Loucy (cell line): ENCODE results near the gene TAF13.

Experiments used
- H2AFZ ChIP-seq: fragments of 200-600 bp; sonication (generic); 2 replicates; pipeline ENCODE4 v1.6.0; 2016; ENCODE audit warnings: antibody characterized with exemption, mild to moderate bottlenecking, low read length, moderate library complexity
- H3F3A ChIP-seq: fragments of 200-600 bp; 2 replicates; pipeline ENCODE4 v1.6.0; 2016; ENCODE audit warnings: antibody characterized with exemption, low read depth, mild to moderate bottlenecking
- H3K27me3 ChIP-seq: fragments of 200-600 bp; sonication (generic); 2 replicates; pipeline ENCODE4 v1.6.1; 2014; ENCODE audit warnings: low read length, mild to moderate bottlenecking; ENCODE audit not compliant: insufficient read depth, poor library complexity, severe bottlenecking
- H3K36me3 ChIP-seq: fragments of 200-600 bp; sonication (generic); 2 replicates; pipeline ENCODE4 v1.6.1; 2016; ENCODE audit warnings: low read length; ENCODE audit not compliant: insufficient read depth
- H3K4me1 ChIP-seq: fragments of 200-600 bp; sonication (generic); 2 replicates; pipeline ENCODE4 v1.5.1; 2014; ENCODE audit warnings: low read length, mild to moderate bottlenecking; ENCODE audit not compliant: insufficient read depth, poor library complexity, severe bottlenecking
- H3K4me2 ChIP-seq: fragments of 200-600 bp; sonication (generic); 2 replicates; pipeline ENCODE4 v1.6.0; 2014; ENCODE audit warnings: antibody characterized with exemption, low read length, low read depth, mild to moderate bottlenecking; ENCODE audit not compliant: poor library complexity, severe bottlenecking
- H3K4me3 ChIP-seq: fragments of 200-600 bp; sonication (generic); 2 replicates; pipeline ENCODE4 v1.5.1; 2014; ENCODE audit warnings: low read length, mild to moderate bottlenecking, mixed read lengths; ENCODE audit not compliant: poor library complexity, severe bottlenecking
- H3K79me2 ChIP-seq: fragments of 200-600 bp; sonication (generic); 2 replicates; pipeline ENCODE4 v1.6.1; 2014; ENCODE audit warnings: low read length; ENCODE audit not compliant: insufficient read depth
- H3K9ac ChIP-seq: fragments of 200-600 bp; sonication (generic); 2 replicates; pipeline ENCODE4 v1.6.0; 2014; ENCODE audit warnings: mild to moderate bottlenecking, low read depth, low read length, moderate library complexity; ENCODE audit not compliant: poor library complexity, severe bottlenecking
- H3K9me2 ChIP-seq: fragments of 200-600 bp; sonication (generic); replicated peaks from 2 replicates; pipeline ENCODE4 v1.6.1; 2016; ENCODE audit warnings: low read depth, low read length, mixed read lengths
- H3K9me3 ChIP-seq: fragments of 200-600 bp; sonication (generic); 2 replicates; pipeline ENCODE4 v1.6.1; 2014; ENCODE audit warnings: mild to moderate bottlenecking, antibody characterized with exemption, low read length, low read depth; ENCODE audit not compliant: insufficient read depth
- H4K20me1 ChIP-seq: fragments of 200-600 bp; sonication (generic); 2 replicates; pipeline ENCODE4 v1.6.0; 2014; ENCODE audit warnings: antibody characterized with exemption, low read length, mild to moderate bottlenecking; ENCODE audit not compliant: insufficient read depth, poor library complexity, severe bottlenecking
- CTCF ChIP-seq: fragments of 200-600 bp; sonication (generic); conservative IDR thresholded peaks from 2 replicates; pipeline ENCODE4 v1.5.1; 2014; ENCODE audit warnings: mild to moderate bottlenecking, antibody characterized with exemption, low read length
- EZH2phosphoT487 ChIP-seq: fragments of 200-600 bp; IDR thresholded peaks from 2 replicates; pipeline ENCODE4 v1.6.1; 2018; ENCODE audit warnings: antibody characterized with exemption, mild to moderate bottlenecking, moderate library complexity, borderline replicate concordance

Gene TAF13

GRCh38 chr1:109094377-109094803 lies 18.6 kb upstream of the TAF13 start:
- peaks cover 32% of the 10 kb centered on the region for H3K79me2 ChIP-seq
- H3K4me2 ChIP-seq, result no peak overlapping the region

GRCh38 chr1:109091839-109092193 lies 16.0 kb upstream of the TAF13 start:
- Histone ChIP-seq H3K27me3 (no peaks in the 10 kb centered on the region), H4K20me1 (peaks cover 11% of the 10 kb centered on the region), H3K79me2 (peaks cover 32% of the 10 kb centered on the region), H3K4me1 (peaks cover 23% of the 10 kb centered on the region), H3F3A (no peaks in the 10 kb centered on the region), H3K4me2 (peak overlapping the region; percentile 93), H2AFZ (no peak overlapping the region), H3K36me3 (peaks cover 5% of the 10 kb centered on the region; the same call in 1 of the 2 replicates), H3K9me2 (no peaks in the 10 kb centered on the region), H3K4me3 (peak overlapping the region; percentile 88), H3K9me3 (no peaks in the 10 kb centered on the region), H3K9ac (peak overlapping the region; percentile 80)
- no peak for TF ChIP-seq CTCF
- TF ChIP-seq EZH2phosphoT487, result no peak

More at GRCh38 chr1:109094377-109094803, 18.6 kb upstream of the TAF13 start:
- H2AFZ ChIP-seq, result no peak overlapping the region
- no peaks in the 10 kb centered on the region for H3F3A ChIP-seq
- TF ChIP-seq EZH2phosphoT487, result no peak
- TF ChIP-seq CTCF, result no peak
- H3K4me3 ChIP-seq, result no peak overlapping the region
- no peak overlapping the region for H3K9ac ChIP-seq
- no peaks in the 10 kb centered on the region for H3K9me3 ChIP-seq
- H3K27me3 ChIP-seq, result no peaks in the 10 kb centered on the region
- no peaks in the 10 kb centered on the region for H3K9me2 ChIP-seq
- H3K36me3 ChIP-seq, result peaks cover 5% of the 10 kb centered on the region; the same call in 1 of the 2 replicates
- H3K4me1 ChIP-seq, result peaks cover 23% of the 10 kb centered on the region
- peaks cover 11% of the 10 kb centered on the region for H4K20me1 ChIP-seq

DNA sequence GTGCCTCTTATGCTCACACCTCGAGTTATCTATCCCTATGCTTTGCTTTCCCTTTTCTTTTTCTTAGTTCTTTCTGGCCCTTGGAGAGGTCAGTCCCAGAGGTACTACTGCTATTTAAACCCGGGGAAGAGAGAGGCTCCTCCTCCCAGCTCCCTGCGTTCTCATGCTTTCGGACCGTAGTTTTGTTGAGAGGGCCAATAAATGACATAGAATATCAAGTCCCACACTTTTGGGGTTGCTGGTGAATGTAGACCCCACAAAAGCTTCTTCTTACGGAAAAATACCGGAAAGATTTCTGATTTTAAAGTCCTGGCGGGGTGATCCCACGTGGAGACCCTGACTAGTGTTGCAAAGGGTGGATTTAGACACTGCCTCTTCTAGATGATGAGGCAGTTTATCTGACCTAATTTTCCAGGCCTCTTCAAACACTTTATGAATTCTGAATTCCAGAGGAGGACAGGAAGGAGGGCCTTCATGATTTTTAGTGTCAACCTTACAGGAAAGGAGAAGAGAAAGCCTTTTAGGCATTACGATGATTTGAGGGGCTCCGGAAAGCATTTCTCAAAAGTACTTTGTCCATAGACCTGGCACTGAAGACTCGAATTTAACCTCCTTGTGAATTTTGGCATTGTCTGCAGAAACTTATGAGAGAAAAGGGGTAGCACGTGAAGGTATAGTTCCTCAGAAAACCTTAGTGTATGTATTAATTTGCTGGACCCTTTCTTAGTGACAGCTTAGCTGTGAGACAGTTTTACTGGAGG lies 15.5 kb upstream of the TAF13 start:
- Histone ChIP-seq H3K9me3 (no peaks in the 10 kb centered on the region), H3K9ac (peak overlapping the region; percentile 80), H2AFZ (peak overlapping the region; percentile 98), H3F3A (no peaks in the 10 kb centered on the region), H3K36me3 (peaks cover 5% of the 10 kb centered on the region; the same call in 1 of the 2 replicates), H4K20me1 (peaks cover 11% of the 10 kb centered on the region), H3K4me3 (peak overlapping the region; percentile 88), H3K4me1 (peaks cover 23% of the 10 kb centered on the region), H3K79me2 (peaks cover 32% of the 10 kb centered on the region), H3K4me2 (peak overlapping the region; percentile 93), H3K27me3 (no peaks in the 10 kb centered on the region), H3K9me2 (no peaks in the 10 kb centered on the region)
- no peak for TF ChIP-seq EZH2phosphoT487
- TF ChIP-seq CTCF, result no peak
